NCI-H2029 treated with DMSO at 0.1 percent for 48 hours (cell line): Measurements from ENCODE around the gene ARHGEF17.

ENCODE experiments used
- DNase-seq: peaks from one replicate; lab custom pipeline; 2025; lab: John Stamatoyannopoulos, UW

ARHGEF17 gene

DNA sequence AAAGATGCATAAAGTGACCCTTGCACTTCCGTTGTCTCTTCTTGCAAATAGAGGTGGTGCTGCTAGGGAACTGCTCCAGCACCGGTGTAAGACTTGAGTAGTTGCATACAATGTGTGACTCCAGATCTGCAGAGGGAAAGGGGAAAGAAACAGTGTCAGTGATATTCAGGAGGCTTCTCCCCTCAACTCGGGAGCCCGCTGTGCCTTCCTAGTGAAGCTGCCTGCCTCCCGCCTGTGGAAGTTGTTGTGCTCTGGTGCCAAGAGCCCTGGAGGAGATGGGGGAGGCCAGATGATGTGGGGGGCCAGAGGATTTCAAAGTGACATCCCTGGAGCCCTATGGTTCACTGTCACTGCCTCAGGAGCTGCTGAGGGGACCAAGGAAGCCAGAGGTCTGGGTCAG lies 98.5 kb downstream of the ARHGEF17 start:
- no peak for DNase-seq

DNA sequence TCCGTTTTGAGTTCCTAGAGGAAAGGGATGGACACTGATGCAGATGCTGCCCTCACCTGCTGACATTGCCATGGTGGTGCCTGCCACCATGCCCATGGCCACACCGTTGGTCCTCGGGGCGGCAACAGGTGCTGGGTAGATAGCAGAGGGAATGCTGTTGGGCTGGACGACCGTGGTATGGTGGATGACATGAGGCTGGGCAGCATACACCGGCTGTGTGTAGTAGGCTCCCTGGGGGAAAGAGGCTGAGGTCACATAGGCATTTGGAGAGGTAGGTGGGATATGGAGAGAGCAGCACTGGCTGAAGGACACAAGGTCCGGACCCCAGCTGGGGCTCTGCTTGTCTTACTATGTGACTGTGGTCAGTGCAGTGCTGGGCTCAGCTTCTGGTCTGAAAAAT lies 101.4 kb downstream of the ARHGEF17 start:
- DNase-seq = no peak

DNA sequence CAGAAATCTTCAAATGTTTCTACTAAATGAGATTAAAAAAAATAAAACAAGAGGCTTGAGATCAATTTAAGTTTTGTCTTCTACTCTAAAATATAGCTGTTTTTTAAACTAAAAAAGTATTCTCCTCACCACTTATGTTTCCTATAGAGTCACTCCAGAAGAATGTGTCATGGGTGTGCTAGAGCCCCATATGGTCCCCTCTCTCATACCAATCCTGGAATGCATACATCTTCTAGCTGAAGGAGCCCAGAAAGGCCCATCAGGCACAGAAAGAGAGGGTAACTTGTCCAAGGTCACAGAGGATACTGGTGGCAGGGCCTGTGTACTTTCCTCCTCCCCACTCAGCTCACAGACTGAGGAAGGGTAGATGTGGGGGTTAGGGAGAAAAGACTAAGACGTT lies 102.6 kb downstream of the ARHGEF17 start:
- no peak for DNase-seq

DNA sequence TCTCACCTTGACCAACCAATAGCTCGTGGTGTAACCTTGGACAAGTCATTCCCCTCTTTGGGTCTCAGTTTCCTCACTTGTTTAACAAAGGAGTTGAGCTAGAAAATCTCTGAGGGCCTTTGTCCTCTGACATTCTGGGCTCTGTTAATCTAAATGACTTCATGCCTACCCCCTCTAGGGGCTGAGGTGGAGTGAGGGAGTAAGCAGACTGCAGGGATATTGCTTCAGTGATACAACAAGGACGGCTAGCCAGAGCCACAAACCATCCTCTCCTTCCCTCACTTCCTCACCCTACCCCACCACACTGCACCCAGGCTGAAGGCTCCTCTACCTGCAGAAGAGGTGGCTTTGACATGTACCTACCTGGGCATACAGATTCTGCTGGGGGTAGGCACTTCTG lies 103.0 kb downstream of the ARHGEF17 start:
- DNase-seq = no peak

DNA sequence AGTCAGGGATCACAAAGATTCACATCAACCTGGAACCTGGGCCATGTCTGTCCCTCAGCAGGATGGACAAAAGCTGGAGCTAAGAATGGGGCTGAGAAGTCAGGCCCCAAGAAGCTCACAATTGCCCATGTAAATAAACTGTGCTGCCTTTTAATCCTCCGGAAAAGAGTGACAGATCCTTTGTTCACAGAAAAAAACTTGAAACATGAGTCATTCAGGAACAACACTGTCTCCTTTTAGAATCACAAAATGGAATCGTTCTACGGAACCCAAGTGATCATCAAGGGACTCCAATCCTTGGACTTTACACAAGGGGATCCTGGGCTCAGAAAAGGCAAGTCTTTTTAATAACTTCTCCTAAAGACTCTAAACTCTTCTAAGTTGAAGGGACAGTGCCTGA lies 104.2 kb downstream of the ARHGEF17 start:
- no peak for DNase-seq

DNA sequence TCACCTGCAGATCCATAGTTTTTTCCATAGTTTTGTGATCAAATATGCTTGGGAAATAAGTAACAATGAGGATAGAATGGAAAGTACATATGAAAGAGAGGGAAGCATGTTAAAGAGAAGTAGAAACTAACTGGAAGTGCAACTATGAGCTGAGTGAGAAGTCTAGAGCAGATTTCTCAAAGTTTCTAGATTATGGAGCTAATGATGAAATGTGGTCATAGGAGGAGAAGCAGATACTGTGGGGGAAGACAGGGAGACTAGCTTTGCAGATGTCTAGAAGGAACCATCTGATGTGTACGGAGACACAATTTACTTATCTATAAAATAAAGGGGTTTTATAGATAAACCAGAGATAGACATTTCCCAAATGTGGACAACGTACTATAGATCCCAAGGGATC lies 105.2 kb downstream of the ARHGEF17 start:
- DNase-seq = no peak

DNA sequence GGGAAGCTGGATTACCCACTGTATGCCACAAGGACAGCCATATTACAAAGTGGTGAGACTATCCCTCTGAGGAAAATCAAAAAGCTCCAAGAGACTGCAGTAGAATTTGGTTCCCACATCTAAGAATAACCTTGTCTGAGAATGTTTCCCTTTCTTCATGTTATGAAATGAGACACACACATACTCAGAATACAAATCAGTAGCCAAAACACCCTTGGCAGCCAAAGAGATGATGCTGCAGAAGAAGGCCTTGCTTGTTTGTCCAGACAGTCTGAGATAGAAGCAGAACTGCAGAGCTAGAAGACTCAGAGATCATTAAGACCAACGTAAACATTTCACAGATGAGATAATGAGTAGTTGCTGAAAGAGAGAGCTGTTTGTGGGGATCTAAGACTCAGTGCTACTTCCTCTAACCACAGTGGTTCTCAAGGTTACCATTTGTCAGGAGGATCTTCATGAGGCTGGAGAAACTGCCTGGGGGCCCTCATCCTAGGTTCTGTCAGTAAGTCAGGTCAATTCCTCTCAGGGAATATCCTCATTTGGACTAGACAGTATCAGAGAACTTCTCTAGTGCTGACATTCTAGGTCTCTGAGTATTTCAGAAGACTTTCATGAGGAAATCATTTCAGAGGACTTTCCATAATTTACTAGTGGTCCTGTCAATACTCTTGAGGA lies 107.0 kb downstream of the ARHGEF17 start:
- no peak for DNase-seq

DNA sequence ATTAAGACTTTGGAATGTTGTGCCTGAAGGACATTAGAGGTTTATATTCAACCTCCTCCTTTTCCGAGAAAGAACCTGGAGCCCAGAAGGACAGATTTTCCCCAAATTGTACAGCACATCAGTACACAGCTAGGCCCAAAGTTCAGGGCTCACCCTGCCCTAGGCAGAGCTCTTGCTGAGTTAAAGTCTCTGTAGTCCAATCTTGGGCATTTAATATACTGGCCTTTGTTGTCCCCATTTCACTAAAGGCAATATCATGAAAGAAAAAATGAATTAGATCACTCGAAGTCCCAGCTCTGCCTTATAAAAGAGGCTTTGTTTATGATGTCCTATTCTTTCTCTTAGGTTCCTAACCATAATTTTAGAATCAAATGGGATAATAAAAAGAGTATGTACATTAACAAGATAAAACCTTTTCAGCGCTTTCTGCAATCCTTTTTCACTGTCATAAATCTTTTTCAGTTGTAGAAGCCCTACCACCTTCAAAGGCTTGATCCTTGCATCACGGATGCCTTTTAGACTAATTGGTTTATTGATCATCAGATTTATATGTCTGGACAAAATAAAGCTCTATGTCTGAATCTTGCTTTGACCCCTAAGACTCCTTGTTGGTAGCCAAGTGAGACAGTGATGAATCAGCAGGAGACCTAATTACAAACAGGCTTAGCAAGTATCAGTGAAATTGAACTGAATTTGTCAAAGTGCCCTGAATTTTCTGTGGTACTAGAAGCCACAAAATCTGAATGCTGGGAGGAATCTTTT lies 108.0 kb downstream of the ARHGEF17 start:
- no peak for DNase-seq

DNA sequence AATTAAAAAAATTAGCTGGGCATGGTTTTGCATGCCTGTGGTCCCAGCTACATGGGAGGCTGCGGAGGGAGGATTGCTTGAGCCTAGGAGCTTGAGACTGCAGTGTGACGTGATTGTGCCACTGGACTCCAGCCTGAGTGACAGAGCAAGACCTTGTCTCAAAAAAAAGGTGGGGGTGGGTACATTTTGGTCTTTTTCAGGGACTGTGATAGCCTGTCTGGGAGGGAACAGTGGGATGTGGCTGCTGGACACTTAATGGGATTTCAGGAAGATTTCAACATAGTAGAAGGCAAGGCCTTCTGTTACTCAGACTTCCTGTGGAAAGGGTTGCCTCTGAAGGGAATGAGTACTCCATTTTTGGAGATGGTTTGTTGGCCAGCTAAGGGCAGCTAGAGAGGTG lies 108.7 kb downstream of the ARHGEF17 start:
- no peak for DNase-seq
